K562 (cell line): ENCODE results near the gene PEX5L. TPM values are rescaled to one million over a fixed set of nuclear protein-coding genes. Genes with fewer than 3 reads are reported as not detected.

Source experiments
- ATAC-seq: fragments of 200-7000 bp; cut with Tn5 transposase; 3 replicates; pipeline ENCODE4 v1.9.1; 2020; ENCODE audit warnings: moderate library complexity
- BruUV-seq: library from RNA; stranded (reverse); fragments of 400-500 nt; replicated peaks from 2 replicates; lab custom pipeline; 2021; lab: Mats Ljungman, UMichigan
- CTCF ChIA-PET: fragments of 300-600 bp; formaldehyde crosslinking; extraction: SDS; loops from one replicate; lab custom pipeline; 2021; ENCODE audit warnings: low intra/inter-chr PET ratio; lab: Yijun Ruan, JAX
- POLR2A ChIA-PET: fragments of 300-600, 350-650 bp; sonication (Branson Sonifier 250); formaldehyde crosslinking; extraction: SDS; loops from one replicate; lab custom pipeline; 2021; ENCODE audit warnings: antibody characterized with exemption, inconsistent platforms; lab: Yijun Ruan, JAX
- DNase-seq, 4 experiments: peaks; one replicate each; pipeline versions ENCODE4 v3.0.0 to v3.0.0-alpha.2; 2011 to 2018; ENCODE audit warnings: low spot score in 3 of 4, mixed read lengths in 3 of 4; ENCODE audit errors: extremely low read depth in 1 of 4
- FAIRE-seq: peaks from 2 replicates; lab custom pipeline; 2011; peaks lifted over from hg19 to GRCh38; lab: Jason Lieb, UNC
- H2AFZ ChIP-seq: 2 replicates; pipeline ENCODE4 v1.6.0; 2011; ENCODE audit warnings: low read depth, low read length, control low read depth, inconsistent platforms
- H3K27ac ChIP-seq: fragments of 200-600 bp; 3 replicates; pipeline ENCODE4 v1.8.0; 2011; ENCODE audit warnings: low read depth, mild to moderate bottlenecking, control low read depth, inconsistent platforms, low read length, moderate library complexity, mixed read lengths; ENCODE audit errors: extremely low read depth
- H3K27me3 ChIP-seq, 2 experiments: fragments of 300-600 bp in 1 of 2; 2 replicates in 1 of 2; 3 replicates in 1 of 2; pipeline versions ENCODE4 v1.6.0 to v1.8.0; 2011; ENCODE audit warnings: inconsistent platforms in 2 of 2, low read length in 2 of 2, mild to moderate bottlenecking in 1 of 2, mixed read lengths in 1 of 2, moderate library complexity in 1 of 2; ENCODE audit not compliant: control insufficient read depth in 2 of 2, insufficient read depth in 2 of 2
- H3K36me3 ChIP-seq: fragments of 300-600 bp; 3 replicates; pipeline ENCODE4 v1.8.0; 2011; ENCODE audit warnings: mild to moderate bottlenecking, low read length, inconsistent platforms; ENCODE audit not compliant: control insufficient read depth, insufficient read depth
- H3K4me1 ChIP-seq, 2 experiments: fragments of 200-600 bp in 1 of 2; replicated peaks in 1 of 2; 2 replicates in 1 of 2; 3 replicates in 1 of 2; pipeline versions ENCODE4 v1.5.1 to v1.8.0; 2011; ENCODE audit warnings: inconsistent platforms in 2 of 2, low read length in 2 of 2, mild to moderate bottlenecking in 1 of 2, mixed read lengths in 1 of 2, moderate library complexity in 1 of 2; ENCODE audit not compliant: control insufficient read depth in 2 of 2, insufficient read depth in 2 of 2
- H3K4me2 ChIP-seq: 2 replicates; pipeline ENCODE4 v1.6.1; 2011; ENCODE audit warnings: low read length, control low read depth, inconsistent platforms, mixed read lengths; ENCODE audit not compliant: insufficient read depth
- H3K4me3 ChIP-seq: fragments of 200-600 bp; sonication (generic), shearing (Covaris generic); 2 replicates; pipeline ENCODE4 v1.5.1; 2016; ENCODE audit warnings: control low read depth, inconsistent platforms
- H3K79me2 ChIP-seq: fragments of 200-600 bp; 3 replicates; pipeline ENCODE4 v1.8.0; 2011; ENCODE audit warnings: low read length, inconsistent platforms; ENCODE audit not compliant: control insufficient read depth, insufficient read depth
- H3K9ac ChIP-seq, 2 experiments: 2 replicates each; pipeline versions ENCODE4 v1.6.0 to v1.6.1; 2011; ENCODE audit warnings: low read depth in 2 of 2, low read length in 2 of 2, control low read depth in 1 of 2, inconsistent platforms in 1 of 2, mild to moderate bottlenecking in 1 of 2, mixed read lengths in 1 of 2; ENCODE audit not compliant: insufficient read depth in 1 of 2
- H3K9me1 ChIP-seq: one replicate; pipeline ENCODE4 v1.6.0; 2011; ENCODE audit warnings: inconsistent platforms, mild to moderate bottlenecking, low read length, moderate library complexity; ENCODE audit not compliant: control insufficient read depth, insufficient read depth
- H3K9me3 ChIP-seq: replicated peaks from 2 replicates; pipeline ENCODE4 v1.5.1; 2011; ENCODE audit warnings: low read depth, low read length, inconsistent platforms; ENCODE audit not compliant: control insufficient read depth, insufficient read depth
- H4K20me1 ChIP-seq: replicated peaks from 2 replicates; pipeline ENCODE4 v1.6.1; 2011; ENCODE audit warnings: low read length, inconsistent platforms, mixed read lengths; ENCODE audit not compliant: control insufficient read depth, insufficient read depth
- ARID3A ChIP-seq: IDR thresholded peaks from 2 replicates; pipeline ENCODE4 v1.6.1; 2012; ENCODE audit warnings: low read depth, low read length, improper control_type of control experiment, borderline replicate concordance
- ARID4B ChIP-seq: sonication (generic); formaldehyde crosslinking; IDR thresholded peaks from 2 replicates; pipeline ENCODE4 v1.8.0; 2022; ENCODE audit warnings: mild to moderate bottlenecking, missing genetic modification reagents
- ILK ChIP-seq: fragments of 450-650 bp; IDR thresholded peaks from 2 replicates; pipeline ENCODE4 v1.6.1; 2016; ENCODE audit warnings: missing genetic modification characterization, low read depth, mild to moderate bottlenecking, missing compliant biosample characterization, moderate library complexity, borderline replicate concordance
- NFXL1 ChIP-seq: fragments of 450-650 bp; formaldehyde crosslinking; IDR thresholded peaks from 2 replicates; pipeline ENCODE4 v1.4.0; 2021; ENCODE audit warnings: mild to moderate bottlenecking
- NFYB ChIP-seq: IDR thresholded peaks from 2 replicates; pipeline ENCODE4 v1.6.1; 2011; ENCODE audit warnings: mild to moderate bottlenecking, moderate library complexity; ENCODE audit not compliant: insufficient read length; ENCODE audit errors: extremely low read depth
- POLR2H ChIP-seq: IDR thresholded peaks from 2 replicates; pipeline ENCODE4 v1.6.1; 2016; ENCODE audit warnings: missing genetic modification characterization, low read depth, mild to moderate bottlenecking, control low read depth, missing compliant biosample characterization, moderate library complexity
- TSHZ1 ChIP-seq: fragments of 250-450 bp; sonication (Bioruptor Pico); IDR thresholded peaks from 2 replicates; pipeline ENCODE4 v1.4.0; 2020; ENCODE audit warnings: mild to moderate bottlenecking, moderate library complexity
- ZNF253 ChIP-seq: fragments of 250-450 bp; sonication (Bioruptor Pico); conservative IDR thresholded peaks from 2 replicates; pipeline ENCODE4 v1.6.1; 2021; ENCODE audit warnings: mild to moderate bottlenecking
- ZNF785 ChIP-seq: fragments of 250-450 bp; sonication (Bioruptor Pico); IDR thresholded peaks from 2 replicates; pipeline ENCODE4 v1.4.0; 2020; ENCODE audit warnings: mild to moderate bottlenecking
- WGBS: fragments of 100-300 bp; shearing (Covaris generic); methylation state at CpG from one replicate; pipeline ENCODE4 v1.1.6; 2016; ENCODE audit warnings: low coverage, mixed read lengths; ENCODE audit not compliant: insufficient coverage; ENCODE audit errors: missing lambda C conversion rate; 5-methylcytosine and 5-hydroxymethylcytosine counted together
- in situ Hi-C: fragments of 300-500 bp; cut with MboI; formaldehyde crosslinking; loops from 4 replicates; pipeline ENCODE4 v1.15.0; 2018; ENCODE audit warnings: inconsistent platforms, mixed read lengths
- intact Hi-C: fragments of 100-400 bp; cut with micrococcal nuclease; formaldehyde crosslinking; loops from 2 replicates; pipeline ENCODE4 v1.14.2; 2022
- polyA plus RNA-seq, 8 experiments: library from polyadenylated mRNA; depleted of rRNA in 4 of 8; stranded (reverse) in 5 of 8; unstranded in 3 of 8; fragments of >200 nt; fragmentation: Nextera tagmentation in 2 of 8; fragmentation: Illumina TruSeq in 1 of 8; extraction: Ambion mirVana in 2 of 8; extraction: Trizol in 1 of 8; gene quantifications; 2 replicates each; pipeline versions ENCODE4 v1.2.1 to v1.2.3, GENCODE V29; 2011 to 2014; ENCODE audit warnings: inconsistent platforms in 1 of 8, missing spikeins in 1 of 8
- total RNA-seq, 7 experiments: library from RNA; depleted of rRNA in 6 of 7; stranded (reverse); fragments of >200 nt in 6 of 7; fragmentation: Illumina TruSeq in 2 of 7; extraction: Trizol in 2 of 7; gene quantifications; 2 replicates each; pipeline versions ENCODE4 v1.2.1 to v1.2.3, GENCODE V29; 2011 to 2021; ENCODE audit warnings: low replicate concordance in 1 of 7

Gene PEX5L
- total and polyA plus RNA-seq, 9 of the 15 experiments (the other 6 are each of a cell fraction or from before 2014, with no cell fraction given): not detected

- TF ChIP-seq ARID3A (no peak), ARID4B (CRISPR knock-in tag) (no peak)
Observed at GRCh38 chr3:179865861-179866505, 170.8 kb downstream of the PEX5L start (continued).

GRCh38 chr3:179861953-179862352 lies 174.8 kb downstream of the PEX5L start:
- CTCF ChIA-PET: no interaction called here
- Histone ChIP-seq H3K9me3 (no peaks in the 10 kb centered on the region), H4K20me1 (no peaks in the 10 kb centered on the region), H3K27ac (no peak overlapping the region), H3K4me3 (no peak overlapping the region), H3K4me2 (no peak overlapping the region), H3K27me3 (no peaks in the 10 kb centered on the region), H2AFZ (no peak overlapping the region), H3K79me2 (no peaks in the 10 kb centered on the region), H3K4me1 (no peaks in the 10 kb centered on the region), H3K36me3 (no peaks in the 10 kb centered on the region), H3K9ac (no peak overlapping the region), H3K9me1 (no peaks in the 10 kb centered on the region)
- BruUV-seq: no TSS peak
- intact Hi-C loops (no loop called here), in situ Hi-C loops (no loop called here)
- 0% methylated on average over 3 of the region's 4 CpGs for WGBS
- POLR2A ChIA-PET: no interaction called here
- no peak for FAIRE-seq
- ATAC-seq: no peak
- DNase-seq: no peak
- TF ChIP-seq ZNF785 (CRISPR knock-in tag) (no peak), ILK (tag) (no peak), POLR2H (tag) (no peak), TSHZ1 (CRISPR knock-in tag) (no peak), ZNF253 (CRISPR knock-in tag) (no peak), NFXL1 (CRISPR knock-in tag) (no peak), NFYB (no peak)
